HG03520 (cell line): ENCODE measurements around the gene MAML3.

ENCODE experiments used
- ATAC-seq: cut with Tn5 transposase; IDR thresholded peaks from one replicate; pipeline ENCODE4 v1.9.1; 2021; ENCODE audit warnings: mild to moderate bottlenecking, moderate library complexity; ENCODE audit not compliant: unreplicated experiment

MAML3 gene

GRCh38 chr4:140156529-140157171, 2.7 kb upstream of the MAML3 start:
- ATAC-seq: peak; percentile 51

GRCh38 chr4:140154572-140154891, 548 bp upstream of the MAML3 start:
- ATAC-seq: no peak

- ATAC-seq: no peak
These were observed 616 bp downstream of the MAML3 start for GRCh38 chr4:140153419-140153717.

GRCh38 chr4:140152751-140153418, 1.1 kb downstream of the MAML3 start:
- ATAC-seq: no peak

- no peak for ATAC-seq
These were observed 1.8 kb downstream of the MAML3 start for GRCh38 chr4:140152013-140152703.

GRCh38 chr4:140151699-140152012, 2.3 kb downstream of the MAML3 start:
- no peak for ATAC-seq

- ATAC-seq: no peak
These were observed 2.9 kb downstream of the MAML3 start for GRCh38 chr4:140150886-140151698.

- ATAC-seq: no peak
These were observed 3.4 kb downstream of the MAML3 start for GRCh38 chr4:140150636-140150885.

- no peak for ATAC-seq
These were observed 3.9 kb downstream of the MAML3 start for GRCh38 chr4:140149846-140150635.

- ATAC-seq: no peak
These were observed 9.9 kb downstream of the MAML3 start for GRCh38 chr4:140144050-140144449.

- ATAC-seq: no peak
These were observed 12.7 kb downstream of the MAML3 start for GRCh38 chr4:140141210-140141835.

- ATAC-seq: no peak
These were observed 13.4 kb downstream of the MAML3 start for GRCh38 chr4:140140566-140140965.

GRCh38 chr4:140138428-140138827, 15.6 kb downstream of the MAML3 start:
- no peak for ATAC-seq

GRCh38 chr4:140137671-140138070, 16.3 kb downstream of the MAML3 start:
- ATAC-seq: no peak

GRCh38 chr4:140136509-140136908, 17.5 kb downstream of the MAML3 start:
- ATAC-seq: no peak

GRCh38 chr4:140135529-140136088, 18.4 kb downstream of the MAML3 start:
- ATAC-seq: no peak

- no peak for ATAC-seq
These were observed 19.1 kb downstream of the MAML3 start for GRCh38 chr4:140134746-140135425.

- no peak for ATAC-seq
These were observed 20.4 kb downstream of the MAML3 start for GRCh38 chr4:140133576-140133975.

GRCh38 chr4:140131675-140132229, 22.2 kb downstream of the MAML3 start:
- ATAC-seq: no peak

GRCh38 chr4:140130677-140131076, 23.3 kb downstream of the MAML3 start:
- ATAC-seq: no peak
